Gastrocnemius medialis (tissue), 4 donors: ENCODE data around the gene ZNF735. TPM values are rescaled to one million over a fixed set of nuclear protein-coding genes. Genes with fewer than 3 reads are reported as not detected.
"Not testable (repeated sequence)": the region's sequence is repeated elsewhere in the genome, so short reads cannot be mapped to it uniquely, and the experiment has no call there.

Experiments used
- ATAC-seq, 2 donors: fragments of 150-250 bp; one replicate each; pipeline ENCODE4 v1.9.1; 2016
- DNase-seq, 2 donors: peaks; one replicate each; pipeline ENCODE4 v3.0.0-alpha.2; 2019
- H3K27ac ChIP-seq, 4 donors: fragments of 200-600 bp; sonication (generic); 1 replicate in 1 of 4; 2 replicates in 3 of 4; pipeline ENCODE4 v1.5.1; 2016 to 2018; ENCODE audit warnings: mild to moderate bottlenecking in 2 of 4, moderate library complexity in 1 of 4
- H3K27me3 ChIP-seq, 3 donors: fragments of 200-600 bp; sonication (generic) in 2 of 3; 1 replicate in 1 of 3; 2 replicates in 2 of 3; pipeline versions ENCODE4 v1.5.1 to v1.6.0; 2016 to 2019; ENCODE audit warnings: mild to moderate bottlenecking in 1 of 3, moderate library complexity in 1 of 3
- H3K36me3 ChIP-seq, 2 donors: fragments of 200-600 bp; sonication (generic) in 1 of 2; one replicate each; pipeline ENCODE4 v1.5.1; 2017 to 2018
- H3K4me1 ChIP-seq, 2 donors: fragments of 200-600 bp; sonication (generic) in 1 of 2; one replicate each; pipeline ENCODE4 v1.5.1; 2016 to 2017; ENCODE audit warnings: mild to moderate bottlenecking in 2 of 2
- H3K4me3 ChIP-seq, 4 donors: fragments of 200-600 bp; sonication (generic) in 3 of 4; 1 replicate in 1 of 4; 2 replicates in 3 of 4; pipeline ENCODE4 v1.5.1; 2016 to 2019; ENCODE audit warnings: mild to moderate bottlenecking in 2 of 4
- H3K9me3 ChIP-seq, 3 donors: fragments of 200-600 bp; sonication (generic) in 2 of 3; 1 replicate in 1 of 3; 2 replicates in 2 of 3; pipeline ENCODE4 v1.5.1; 2016 to 2019
- CTCF ChIP-seq, 5 experiments: fragments of 450-650 bp in 3 of 5; fragments of 200-600 bp in 2 of 5; sonication (generic) in 2 of 5; IDR thresholded peaks in 4 of 5; conservative IDR thresholded peaks in 1 of 5; 1 replicate in 4 of 5; 2 replicates in 1 of 5; pipeline ENCODE4 v1.5.1; 2016 to 2019; ENCODE audit warnings: antibody characterized with exemption in 5 of 5, mild to moderate bottlenecking in 3 of 5, moderate library complexity in 3 of 5
- POLR2A ChIP-seq, 2 donors: fragments of 450-650 bp; IDR thresholded peaks; one replicate each; pipeline ENCODE4 v1.6.1; 2017; ENCODE audit warnings: antibody characterized with exemption in 2 of 2, mild to moderate bottlenecking in 2 of 2, moderate library complexity in 2 of 2
- in situ Hi-C, 4 donors: fragments of 200-750 bp; cut with MboI; loops; one replicate each; pipeline versions ENCODE4 v1.15.0 to v1.8.0; 2017; ENCODE audit warnings: low sequenced_read_pairs in 4 of 4
- intact Hi-C: fragments of 100-400 bp; cut with DNase I; formaldehyde crosslinking; loops from one replicate; pipeline ENCODE4 v1.15.1; 2023; ENCODE audit warnings: low total_unique reads
- total RNA-seq, 4 donors: library from RNA; depleted of rRNA; stranded (reverse); fragments of >200 nt; gene quantifications; one replicate each; pipeline versions ENCODE4 v1.1.0 to v1.2.3, GENCODE V29; 2016

The ZNF735 gene
- total RNA-seq = not detected

- TF ChIP-seq CTCF (IDR thresholded peaks at IDR 0.05 in 4 of 5, conservative IDR thresholded peaks at IDR 0.05 in 1 of 5) = no peak
- no peak for TF ChIP-seq POLR2A (IDR thresholded peaks at IDR 0.05)
- Histone ChIP-seq H3K9me3 (no peaks in the 10 kb centered on the region), H3K27me3 (no peaks in the 10 kb centered on the region), H3K4me1 (no peaks in the 10 kb centered on the region), H3K4me3 (no peak within 1 kb of the TSS), H3K27ac (no peak within 1 kb of the TSS), H3K36me3 (no peaks in the 10 kb centered on the region)
- DNase-seq (no peak), ATAC-seq (no peak)
- in situ Hi-C loops = no loop called here
- intact Hi-C loops = no loop called here
Observed at GRCh38 chr7:64206903-64207302, at the start of gene ZNF735. Gene ZNF735 (plus strand): TSS chr7:64207203. CDS start chr7:64207203, 0 bp downstream.

- H3K27ac ChIP-seq, intact Hi-C loops, H3K36me3 ChIP-seq, H3K27me3 ChIP-seq, H3K9me3 ChIP-seq, H3K4me1 ChIP-seq, DNase-seq, ATAC-seq, H3K4me3 ChIP-seq: not testable (repeated sequence)
- in situ Hi-C loops = loop anchor here in 1 of 4 donors (10.0 kb wide), 1 partner anchor 454 kb away; no protein-coding TSS in a partner anchor
Observed at GRCh38 chr7:64170974-64171373, 36.0 kb upstream of the ZNF735 start.

- Histone ChIP-seq H3K36me3 (no peaks in the 10 kb centered on the region), H3K9me3 (no peaks in the 10 kb centered on the region), H3K4me1 (no peaks in the 10 kb centered on the region), H3K27ac (no peak overlapping the region), H3K27me3 (no peaks in the 10 kb centered on the region), H3K4me3 (no peak overlapping the region)
- ATAC-seq (no peak), DNase-seq (no peak)
- in situ Hi-C loops = loop anchor here in 1 of 4 donors (10.0 kb wide), 1 partner anchor 450 kb away; no protein-coding TSS in a partner anchor
- TF ChIP-seq POLR2A (IDR thresholded peaks at IDR 0.05) (no peak), CTCF (IDR thresholded peaks at IDR 0.05 in 4 of 5, conservative IDR thresholded peaks at IDR 0.05 in 1 of 5) (no peak)
- intact Hi-C loops = no loop called here
Observed at GRCh38 chr7:64174328-64174727, 32.7 kb upstream of the ZNF735 start.

GRCh38 chr7:64174941-64175340, 32.1 kb upstream of the ZNF735 start:
- H3K9me3 ChIP-seq = no peaks in the 10 kb centered on the region
- ATAC-seq (no peak), DNase-seq (no peak)
- no peak for TF ChIP-seq POLR2A (IDR thresholded peaks at IDR 0.05)
- no peak for TF ChIP-seq CTCF (IDR thresholded peaks at IDR 0.05 in 4 of 5, conservative IDR thresholded peaks at IDR 0.05 in 1 of 5)
- in situ Hi-C loops = loop anchor here in 3 of 4 donors (10.0 to 25.0 kb wide), 2 partner anchors 437 to 450 kb away; no protein-coding TSS in a partner anchor
- H3K27ac ChIP-seq = no peak overlapping the region
- H3K27me3 ChIP-seq = no peaks in the 10 kb centered on the region
- no peak overlapping the region for H3K4me3 ChIP-seq
- no peaks in the 10 kb centered on the region for H3K4me1 ChIP-seq
- intact Hi-C loops = no loop called here
- H3K36me3 ChIP-seq = no peaks in the 10 kb centered on the region

GRCh38 chr7:64180989-64181388, 26.0 kb upstream of the ZNF735 start:
- H3K27ac ChIP-seq = no peak overlapping the region
- no peak for DNase-seq
- no peak for ATAC-seq
- TF ChIP-seq POLR2A (IDR thresholded peaks at IDR 0.05) (no peak), CTCF (IDR thresholded peaks at IDR 0.05 in 4 of 5, conservative IDR thresholded peaks at IDR 0.05 in 1 of 5) (no peak)
- H3K9me3 ChIP-seq = no peaks in the 10 kb centered on the region
- no peak overlapping the region for H3K4me3 ChIP-seq
- no peaks in the 10 kb centered on the region for H3K36me3 ChIP-seq
- intact Hi-C loops = loop anchor here (5.0 kb wide), 1 partner anchor 436 kb away; no protein-coding TSS in a partner anchor
- H3K27me3 ChIP-seq = peaks cover 0 to 11% (median 5%) of the 10 kb centered on the region in 3 donors
- in situ Hi-C loops = loop anchor here in 3 of 4 donors (10.0 to 25.0 kb wide), 2 partner anchors 431 to 444 kb away; no protein-coding TSS in a partner anchor
- H3K4me1 ChIP-seq = no peaks in the 10 kb centered on the region
